Pericardium fibroblast (primary cell): ENCODE measurements around the gene TRMT1. TPM values are rescaled to one million over a fixed set of nuclear protein-coding genes. Genes with fewer than 3 reads are reported as not detected.

Experiments used
- total RNA-seq: library from RNA; depleted of rRNA; stranded (reverse); fragments of >200 nt; gene quantifications from 2 replicates; pipeline ENCODE4 v1.2.3, GENCODE V29; 2015

TRMT1 gene
- 23.3 and 38.0 TPM in 2 replicates for total RNA-seq

DNA sequence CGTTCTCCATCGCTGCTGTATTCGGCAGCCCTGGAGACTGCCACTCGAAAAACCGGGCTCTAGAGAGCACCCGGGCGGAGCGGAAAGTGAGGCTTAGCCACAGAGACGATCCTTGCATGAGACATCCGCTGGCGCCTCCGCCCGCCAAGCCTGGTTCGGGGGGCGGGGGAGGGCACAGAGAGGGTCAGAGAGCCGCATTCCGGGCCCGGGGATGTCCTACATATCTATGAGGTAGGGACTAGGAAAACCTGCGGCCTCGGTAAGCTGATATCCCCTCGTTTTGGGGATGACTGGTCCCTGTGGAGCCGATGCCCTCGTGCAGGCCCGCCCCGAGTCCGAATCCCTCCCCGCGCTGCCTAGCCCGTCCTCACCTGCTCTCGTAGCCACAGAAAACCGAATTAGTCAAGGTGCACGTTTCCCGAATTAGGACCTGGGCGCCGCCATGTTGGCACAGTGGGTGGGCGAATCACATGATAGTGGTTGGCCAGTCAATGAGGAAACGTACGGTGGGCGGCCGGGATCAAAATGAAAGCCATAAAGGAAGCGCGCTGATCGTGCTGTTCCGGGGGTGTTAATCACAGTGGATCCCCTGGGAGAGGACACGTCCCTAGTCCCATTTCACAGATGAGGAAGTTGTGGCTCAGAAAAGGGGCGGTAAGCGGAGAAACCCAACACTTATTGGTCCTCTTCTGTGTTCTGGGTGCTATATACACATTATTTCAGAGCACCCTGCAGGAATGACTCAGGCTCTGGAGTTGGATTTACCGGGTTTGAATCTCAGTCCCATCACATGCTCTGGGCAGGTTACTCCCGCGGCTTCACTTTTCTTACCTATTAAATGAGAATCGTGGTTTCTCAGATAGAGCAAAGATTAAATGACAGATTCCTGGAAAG lies at the start of gene TRMT1:
Gene TRMT1, minus strand, starts transcription at position 459 of the 894 bp plus-strand sequence. Its CDS starts 341 bp downstream, at position 118.

GRCh38 chr19:13150187-13150930 lies 33.8 kb upstream of the TRMT1 start, which contains the start of the genes IER2 and STX10:
IER2 (plus strand) TSS chr19:13150411; CDS start chr19:13153187, 2,776 bp downstream.
STX10 (minus strand) TSS chr19:13150375; CDS start chr19:13150173, 202 bp downstream.

DNA sequence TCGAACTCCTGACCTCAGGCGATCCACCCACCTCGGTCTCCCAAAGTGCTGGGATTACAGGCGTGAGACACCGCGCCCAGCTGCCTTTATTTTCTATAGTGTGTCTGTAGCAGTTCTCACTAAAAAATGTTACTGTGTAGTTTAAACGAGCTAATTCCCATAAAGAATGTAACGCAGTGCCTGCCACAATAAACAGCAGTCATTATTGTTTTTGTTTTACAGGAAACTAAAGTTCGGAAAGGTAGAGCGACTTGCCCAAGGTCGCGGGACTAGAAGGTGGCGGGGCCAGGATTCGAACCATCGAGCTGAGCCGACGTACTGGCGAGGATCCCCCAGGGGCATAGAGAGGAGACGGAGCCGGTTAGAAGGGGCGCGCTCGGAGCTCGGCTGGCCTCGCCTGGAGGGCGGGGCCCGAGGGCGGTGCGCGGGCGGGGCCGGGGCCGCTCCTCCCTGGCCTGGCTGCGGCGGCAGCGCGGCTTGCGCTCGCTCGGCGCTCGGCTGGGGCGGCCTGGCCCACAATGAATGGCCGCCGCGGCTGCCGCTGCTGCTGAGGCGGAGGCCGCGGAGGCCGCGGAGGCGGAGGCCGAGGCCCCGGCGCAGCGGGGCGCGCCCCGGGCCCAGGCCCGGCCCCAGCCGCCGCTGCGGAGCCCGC lies 1.4 kb upstream of the TRMT1 start, which contains the start of gene NACC1:
Gene NACC1, plus strand, starts transcription at position 493 of the 652 bp plus-strand sequence. CDS start 16,944 bp downstream, outside the sequence.

GRCh38 chr19:13102666-13103580 lies 13.6 kb downstream of the TRMT1 start, which contains the start of gene LYL1:
LYL1 (minus strand) TSS chr19:13102858; CDS start chr19:13101171, 1,687 bp downstream.

Other genes starting within 250 kb of the TRMT1 start
- gene DNASE2, start 235.3 kb downstream of the TRMT1 start, total RNA-seq, result 42.4 and 52.9 TPM in 2 replicates
- gene KLF1, start 229.5 kb downstream of the TRMT1 start, total RNA-seq, result not detected in 2 replicates
- 21.3 and 30.9 TPM in 2 replicates for gene GCDH, start 225.6 kb downstream of the TRMT1 start, total RNA-seq
- gene SYCE2, start 197.4 kb downstream of the TRMT1 start, total RNA-seq, result not detected in 2 replicates
- gene FARSA, start 183.0 kb downstream of the TRMT1 start, total RNA-seq, result 42.8 and 50.0 TPM in 2 replicates
- 809 and 1,214 TPM in 2 replicates for gene CALR, start 178.1 kb downstream of the TRMT1 start, total RNA-seq
- 60.3 and 70.8 TPM in 2 replicates for gene RAD23A, start 170.9 kb downstream of the TRMT1 start, total RNA-seq
- 47.1 and 57.1 TPM in 2 replicates for gene GADD45GIP1, start 159.5 kb downstream of the TRMT1 start, total RNA-seq
- not detected in 2 replicates for gene DAND5, start 147.2 kb downstream of the TRMT1 start, total RNA-seq
- 60.2 and 89.2 TPM in 2 replicates for gene NFIX, start 121.3 kb downstream of the TRMT1 start, total RNA-seq
- gene LYL1, start 13.9 kb downstream of the TRMT1 start, total RNA-seq, result 5.8 and 6.1 TPM in 2 replicates
- 37.4 and 49.7 TPM in 2 replicates for gene NACC1, start 1.5 kb upstream of the TRMT1 start, total RNA-seq
- 54.9 and 59.7 TPM in 2 replicates for gene STX10, start 33.6 kb upstream of the TRMT1 start, total RNA-seq
- gene IER2, start 33.7 kb upstream of the TRMT1 start, total RNA-seq, result 107 and 135 TPM in 2 replicates